Stimulated activated CD4-positive, alpha-beta T cell treated with anti-CD3 and anti-CD28 coated beads, Interleukin-2, amount 100 ng/mL, for 24 hours (primary cell): ENCODE measurements around the gene NCCRP1.

ENCODE experiments used
- DNase-seq, 2 donors: peaks; one replicate each; pipeline ENCODE4 v3.0.0-alpha.2; 2020

Gene NCCRP1

GRCh38 chr19:39181500-39182173, 15.1 kb upstream of the NCCRP1 start:
- DNase-seq, result no peak

GRCh38 chr19:39182174-39182505, 14.6 kb upstream of the NCCRP1 start:
- no peak for DNase-seq

- DNase-seq, result no peak
Observed at GRCh38 chr19:39183104-39183503, 13.7 kb upstream of the NCCRP1 start.

- DNase-seq, result no peak
Observed at GRCh38 chr19:39186391-39186790, 10.4 kb upstream of the NCCRP1 start.

GRCh38 chr19:39187552-39187943, 9.2 kb upstream of the NCCRP1 start:
- DNase-seq, result no peak

- no peak for DNase-seq
Observed at GRCh38 chr19:39188960-39189359, 7.8 kb upstream of the NCCRP1 start.

GRCh38 chr19:39190768-39191167, 6.0 kb upstream of the NCCRP1 start:
- no peak for DNase-seq

- no peak for DNase-seq
Observed at GRCh38 chr19:39192846-39193245, 3.9 kb upstream of the NCCRP1 start.

GRCh38 chr19:39193803-39194202, 3.0 kb upstream of the NCCRP1 start:
- DNase-seq, result no peak

- DNase-seq, result no peak
Observed at GRCh38 chr19:39194832-39195542, 1.8 kb upstream of the NCCRP1 start.

GRCh38 chr19:39195755-39196154, 1.0 kb upstream of the NCCRP1 start:
- no peak for DNase-seq

GRCh38 chr19:39196320-39196719, 444 bp upstream of the NCCRP1 start:
- DNase-seq, result no peak

- DNase-seq, result no peak
Observed at GRCh38 chr19:39197808-39198207, 1.0 kb downstream of the NCCRP1 start.

GRCh38 chr19:39199025-39199424, 2.3 kb downstream of the NCCRP1 start:
- no peak for DNase-seq

- no peak for DNase-seq
Observed at GRCh38 chr19:39200066-39200802, 3.5 kb downstream of the NCCRP1 start.

- DNase-seq, result no peak
Observed at GRCh38 chr19:39200803-39201115, 4.0 kb downstream of the NCCRP1 start.

- DNase-seq, result no peak
Observed at GRCh38 chr19:39202998-39203355, 6.2 kb downstream of the NCCRP1 start.

GRCh38 chr19:39203372-39204341, 6.9 kb downstream of the NCCRP1 start, which contains the start of gene SYCN:
TSS of gene SYCN (minus strand) at chr19:39204263. CDS start at chr19:39204254, 9 bp downstream.
- no peak for DNase-seq

- DNase-seq, result no peak
Observed at GRCh38 chr19:39205449-39205764, 8.6 kb downstream of the NCCRP1 start.

GRCh38 chr19:39206122-39206521, 9.4 kb downstream of the NCCRP1 start:
- DNase-seq, result no peak

GRCh38 chr19:39207293-39207836, 10.6 kb downstream of the NCCRP1 start:
- no peak for DNase-seq

GRCh38 chr19:39208175-39208795, 11.5 kb downstream of the NCCRP1 start:
- DNase-seq, result no peak
